H1 (cell line): ENCODE results near the gene LCLAT1. TPM values are rescaled to one million over a fixed set of nuclear protein-coding genes. Genes with fewer than 3 reads are reported as not detected.

Source experiments
- CTCF ChIA-PET: fragments of 300-600 bp; sonication (Branson Sonifier 250); formaldehyde crosslinking; loops from one replicate; lab custom pipeline; 2021; ENCODE audit not compliant: partially characterized antibody; lab: Charles Lee
- POLR2A ChIA-PET: fragments of 300-600 bp; sonication (Branson Sonifier 250); formaldehyde crosslinking; loops from one replicate; lab custom pipeline; 2021; ENCODE audit warnings: inconsistent platforms; ENCODE audit not compliant: partially characterized antibody; lab: Charles Lee
- DNase-seq, 2 experiments: peaks; one replicate each; pipeline versions ENCODE4 v3.0.0 to v3.0.0-alpha.2; 2010 to 2022; ENCODE audit warnings: low spot score in 2 of 2, low read depth in 1 of 2, mixed read lengths in 1 of 2
- FAIRE-seq: peaks from 2 replicates; lab custom pipeline; 2011; peaks lifted over from hg19 to GRCh38; lab: Jason Lieb, UNC
- H2AFZ ChIP-seq: 2 replicates; pipeline ENCODE4 v1.8.1; 2012; ENCODE audit warnings: low read length, inconsistent platforms
- H2AK5ac ChIP-seq: 2 replicates; pipeline ENCODE4 v1.6.1; 2013; ENCODE audit warnings: low read depth, low read length
- H2BK120ac ChIP-seq: replicated peaks from 2 replicates; pipeline ENCODE3; 2013; ENCODE audit warnings: low read depth, low read length, inconsistent platforms
- H2BK12ac ChIP-seq: 2 replicates; pipeline ENCODE4 v1.6.1; 2013; ENCODE audit warnings: low read depth, low read length
- H2BK15ac ChIP-seq: 2 replicates; pipeline ENCODE4 v1.6.1; 2013; ENCODE audit warnings: low read length
- H2BK20ac ChIP-seq: 2 replicates; pipeline ENCODE4 v1.6.1; 2013; ENCODE audit warnings: low read length
- H2BK5ac ChIP-seq: 2 replicates; pipeline ENCODE4 v1.6.1; 2013; ENCODE audit warnings: low read depth, low read length
- H3K14ac ChIP-seq: 2 replicates; pipeline ENCODE4 v1.6.1; 2013; ENCODE audit warnings: inconsistent platforms; ENCODE audit not compliant: insufficient read length
- H3K18ac ChIP-seq: 2 replicates; pipeline ENCODE4 v1.6.1; 2013; ENCODE audit warnings: low read length; ENCODE audit errors: extremely low read depth
- H3K23ac ChIP-seq: 2 replicates; pipeline ENCODE4 v1.6.1; 2013; ENCODE audit warnings: inconsistent platforms; ENCODE audit not compliant: insufficient read length
- H3K23me2 ChIP-seq: 2 replicates; pipeline ENCODE4 v1.6.1; 2013; ENCODE audit warnings: low read depth, low read length
- H3K27ac ChIP-seq: 2 replicates; pipeline ENCODE4 v1.6.1; 2011; ENCODE audit warnings: low read depth, low read length, inconsistent platforms
- H3K27me3 ChIP-seq, 4 experiments: replicated peaks in 1 of 4; 1 replicate in 1 of 4; 2 replicates in 3 of 4; pipeline versions ENCODE4 v1.6.1 to v1.8.1; 2011 to 2013; ENCODE audit warnings: low read length in 3 of 4, mild to moderate bottlenecking in 3 of 4, inconsistent platforms in 2 of 4, mixed read lengths in 2 of 4, moderate library complexity in 1 of 4; ENCODE audit not compliant: control insufficient read depth in 3 of 4, insufficient read depth in 3 of 4; ENCODE audit errors: extremely low read depth in 1 of 4
- H3K36me3 ChIP-seq, 4 experiments: 2 replicates each; pipeline versions ENCODE4 v1.6.1 to v1.8.1; 2011 to 2013; ENCODE audit warnings: mild to moderate bottlenecking in 4 of 4, low read length in 3 of 4, moderate library complexity in 2 of 4, control low read depth in 1 of 4, inconsistent platforms in 1 of 4; ENCODE audit not compliant: insufficient read depth in 4 of 4, control insufficient read depth in 2 of 4
- H3K4ac ChIP-seq: replicated peaks from 2 replicates; pipeline ENCODE3; 2013; ENCODE audit warnings: low read length, low read depth, mixed read lengths, inconsistent platforms; ENCODE audit not compliant: insufficient read length
- H3K4me1 ChIP-seq, 4 experiments: replicated peaks in 1 of 4; 1 replicate in 1 of 4; 2 replicates in 3 of 4; pipeline versions ENCODE4 v1.6.1 to v1.8.1; 2011 to 2013; ENCODE audit warnings: low read length in 3 of 4, inconsistent platforms in 2 of 4, mixed read lengths in 1 of 4; ENCODE audit not compliant: insufficient read depth in 4 of 4, control insufficient read depth in 3 of 4
- H3K4me2 ChIP-seq, 2 experiments: 2 replicates each; pipeline versions ENCODE4 v1.6.1 to v1.8.1; 2011 to 2013; ENCODE audit warnings: low read depth in 2 of 2, low read length in 2 of 2, control low read depth in 1 of 2, inconsistent platforms in 1 of 2, mild to moderate bottlenecking in 1 of 2; ENCODE audit not compliant: insufficient read depth in 1 of 2
- H3K4me3 ChIP-seq, 4 experiments: fragments of 200-600, 300-600 bp in 1 of 4; sonication (generic), shearing (Covaris generic), sonication (Bioruptor Twin) in 1 of 4; 2 replicates each; pipeline versions ENCODE4 v1.5.1 to v1.8.1; 2011 to 2016; ENCODE audit warnings: low read length in 4 of 4, low read depth in 3 of 4, control low read depth in 2 of 4, inconsistent platforms in 2 of 4, mild to moderate bottlenecking in 2 of 4, mixed read lengths in 1 of 4, moderate library complexity in 1 of 4; ENCODE audit not compliant: insufficient read depth in 2 of 4; ENCODE audit errors: extremely low read depth in 1 of 4
- H3K56ac ChIP-seq: replicated peaks from 2 replicates; pipeline ENCODE3; 2013; ENCODE audit warnings: low read depth, mild to moderate bottlenecking, mixed read lengths, low read length, inconsistent platforms; ENCODE audit not compliant: insufficient read length
- H3K79me1 ChIP-seq: 2 replicates; pipeline ENCODE4 v1.6.1; 2013; ENCODE audit warnings: low read depth, low read length, control low read depth
- H3K79me2 ChIP-seq, 2 experiments: 2 replicates each; pipeline versions ENCODE4 v1.6.1 to v1.8.1; 2012 to 2013; ENCODE audit warnings: low read length in 2 of 2, mild to moderate bottlenecking in 2 of 2, inconsistent platforms in 1 of 2; ENCODE audit not compliant: insufficient read depth in 2 of 2, control insufficient read depth in 1 of 2
- H3K9ac ChIP-seq, 4 experiments: replicated peaks in 1 of 4; 1 replicate in 1 of 4; 2 replicates in 3 of 4; pipeline versions ENCODE4 v1.6.1 to v1.8.1; 2011 to 2013; ENCODE audit warnings: low read depth in 3 of 4, low read length in 3 of 4, control low read depth in 2 of 4, mild to moderate bottlenecking in 2 of 4, moderate library complexity in 2 of 4, inconsistent platforms in 1 of 4; ENCODE audit errors: extremely low read depth in 1 of 4
- H3K9me3 ChIP-seq, 2 experiments: 2 replicates each; pipeline versions ENCODE4 v1.6.1 to v1.8.1; 2012 to 2013; ENCODE audit warnings: mild to moderate bottlenecking in 2 of 2, moderate library complexity in 2 of 2, control low read depth in 1 of 2, inconsistent platforms in 1 of 2, low read depth in 1 of 2, low read length in 1 of 2, mixed read lengths in 1 of 2; ENCODE audit not compliant: insufficient read depth in 2 of 2
- H4K20me1 ChIP-seq, 2 experiments: replicated peaks in 1 of 2; 2 replicates each; pipeline versions ENCODE3 to v1.8.1; 2011 to 2013; ENCODE audit warnings: inconsistent platforms in 2 of 2, low read length in 2 of 2, mild to moderate bottlenecking in 1 of 2; ENCODE audit not compliant: insufficient read depth in 2 of 2, control insufficient read depth in 1 of 2
- H4K5ac ChIP-seq: 2 replicates; pipeline ENCODE4 v1.6.1; 2013; ENCODE audit warnings: low read length, low read depth, mixed read lengths, inconsistent platforms; ENCODE audit not compliant: insufficient read length
- H4K8ac ChIP-seq: 2 replicates; pipeline ENCODE4 v1.8.0; 2013; ENCODE audit warnings: mild to moderate bottlenecking, moderate library complexity, low read length, inconsistent platforms; ENCODE audit not compliant: insufficient read depth; ENCODE audit errors: extremely low read depth
- H4K91ac ChIP-seq: replicated peaks from 2 replicates; pipeline ENCODE3; 2013; ENCODE audit warnings: low read length, mixed read lengths, inconsistent platforms; ENCODE audit not compliant: insufficient read length
- ATF3 ChIP-seq: IDR thresholded peaks from 2 replicates; pipeline ENCODE4 v1.6.1; 2011; ENCODE audit warnings: low read depth, mild to moderate bottlenecking, low read length; ENCODE audit not compliant: insufficient read depth
- BACH1 ChIP-seq: IDR thresholded peaks from 2 replicates; pipeline ENCODE4 v1.6.1; 2012; ENCODE audit warnings: low read length, improper control_type of control experiment
- EP300 ChIP-seq, 2 experiments: IDR thresholded peaks; 1 replicate in 1 of 2; 2 replicates in 1 of 2; pipeline ENCODE4 v1.6.1; 2011 to 2012; ENCODE audit warnings: low read depth in 2 of 2, low read length in 2 of 2, mild to moderate bottlenecking in 2 of 2, borderline replicate concordance in 1 of 2, inconsistent platforms in 1 of 2, moderate library complexity in 1 of 2
- FOSL1 ChIP-seq: IDR thresholded peaks from 2 replicates; pipeline ENCODE4 v1.6.1; 2011; ENCODE audit warnings: mild to moderate bottlenecking, low read depth, low read length, moderate library complexity; ENCODE audit not compliant: insufficient read depth
- KDM1A ChIP-seq: fragments of 200-600, 300-600 bp; sonication (generic); IDR thresholded peaks from 2 replicates; pipeline ENCODE4 v1.7.1; 2016; ENCODE audit warnings: mild to moderate bottlenecking, low read length, borderline replicate concordance
- POLR2A ChIP-seq, 2 experiments: IDR thresholded peaks; 1 replicate in 1 of 2; 2 replicates in 1 of 2; pipeline ENCODE4 v1.6.1; 2011; ENCODE audit warnings: low read depth in 2 of 2, low read length in 2 of 2, mild to moderate bottlenecking in 2 of 2; ENCODE audit errors: control extremely low read depth in 1 of 2
- WGBS, 2 experiments: shearing (Covaris generic) in 1 of 2; methylation state at CpG; one replicate each; pipeline versions ENCODE4 v1.1.6 to v1.1.7; 2013 to 2015; ENCODE audit warnings: low lambda C conversion rate in 2 of 2, mixed read lengths in 2 of 2, inconsistent platforms in 1 of 2, low coverage in 1 of 2, missing lambda C conversion rate in 1 of 2; ENCODE audit not compliant: insufficient replicate concordance in 2 of 2, insufficient coverage in 1 of 2, insufficient read length in 1 of 2; ENCODE audit errors: extremely low coverage in 1 of 2, missing lambda C conversion rate in 1 of 2; 5-methylcytosine and 5-hydroxymethylcytosine counted together
- polyA plus RNA-seq, 7 experiments: library from polyadenylated mRNA; depleted of rRNA in 3 of 7; stranded (reverse) in 5 of 7; unstranded in 2 of 7; fragments of >200 nt in 5 of 7; fragments of 200-250 nt in 2 of 7; gene quantifications; 1 replicate in 5 of 7; 2 replicates in 1 of 7; 4 replicates in 1 of 7; pipeline versions ENCODE4 v1.2.1 to v1.2.3, GENCODE V29; 2011 to 2013; ENCODE audit warnings: missing spikeins in 2 of 7, mixed read lengths in 2 of 7
- total RNA-seq: library from RNA; stranded (reverse); fragmentation: NEBNext Ultra II Directional; extraction: Animal tissue kit (Norgen Biotek cat#: 25700); gene quantifications from 2 replicates; pipeline ENCODE4 v1.2.1, GENCODE V29; 2021

Gene LCLAT1
- total and polyA plus RNA-seq, 2 of the 8 experiments (the other 6 are each of a cell fraction or from before 2014, with no cell fraction given), result 7.6 to 22.0 TPM

DNA sequence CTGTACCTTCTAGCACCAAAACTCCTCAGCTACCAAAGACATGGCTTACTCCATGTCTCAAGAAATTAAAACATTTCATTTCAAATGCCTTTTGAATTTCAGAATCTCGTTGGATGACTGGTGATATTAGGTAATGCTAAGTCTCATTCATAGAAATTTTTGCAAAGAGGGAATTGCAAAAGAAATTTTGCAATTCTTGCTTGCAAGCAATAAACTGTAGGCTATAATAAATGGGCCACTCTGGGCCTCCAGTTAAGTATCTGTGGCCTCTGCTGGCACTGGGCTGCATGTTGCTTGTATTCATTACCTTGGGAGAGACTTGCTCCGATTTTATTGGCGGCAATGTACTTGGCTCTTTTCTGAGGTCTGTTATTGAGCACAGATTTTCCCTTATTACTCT lies 2.8 kb upstream of the LCLAT1 start:
- Histone ChIP-seq H3K56ac (no peak overlapping the region), H2BK12ac (no peak overlapping the region), H3K4ac (no peak overlapping the region), H4K8ac (no peak overlapping the region), H3K9me3 (no peaks in the 10 kb centered on the region), H3K36me3 (no peaks in the 10 kb centered on the region), H2BK5ac (no peak overlapping the region), H4K20me1 (no peaks in the 10 kb centered on the region), H2BK15ac (no peak overlapping the region), H3K27ac (no peak overlapping the region), H3K79me1 (no peaks in the 10 kb centered on the region), H2AK5ac (no peak overlapping the region), H4K5ac (no peak overlapping the region), H4K91ac (no peak overlapping the region), H3K23me2 (peaks cover 5% of the 10 kb centered on the region; the same call in 1 of the 2 replicates), H3K23ac (no peak overlapping the region), H2AFZ (no peak overlapping the region), H3K9ac (no peak overlapping the region), H3K79me2 (peaks cover 2 to 17% of the 10 kb centered on the region in 2 experiments; a peak in 2 of 4 replicates), H3K18ac (no peak overlapping the region), H3K27me3 (peaks cover 0 to 5% (median under 1%) of the 10 kb centered on the region in 4 experiments; a peak in 3 of 7 replicates), H3K4me2 (no peak overlapping the region), H2BK20ac (no peak overlapping the region), H3K14ac (no peak overlapping the region), H2BK120ac (no peak overlapping the region), H3K4me1 (peaks cover 0 to 5% (median 3%) of the 10 kb centered on the region in 4 experiments; a peak in 5 of 7 replicates), H3K4me3 (no peak overlapping the region)
- POLR2A ChIA-PET, result no interaction called here
- FAIRE-seq (no peak), DNase-seq (no peak)
- 91% methylated on average over 3 of the region's 3 CpGs; no CpG with 5 or more reads in 1 of the 2 experiments for WGBS, 2 experiments
- CTCF ChIA-PET, result no interaction called here
- no peak for TF ChIP-seq EP300 (IDR thresholded peaks at IDR 0.05; ENCODE audit: borderline replicate concordance in 1 of 2, low read depth in 2 of 2, low read length in 2 of 2)
- TF ChIP-seq BACH1, result no peak
- no peak for TF ChIP-seq KDM1A
- no peak for TF ChIP-seq ATF3
- TF ChIP-seq POLR2A (IDR thresholded peaks at IDR 0.05; ENCODE audit: control extremely low read depth in 1 of 2, low read depth in 2 of 2, low read length in 2 of 2), result no peak
- no peak for TF ChIP-seq FOSL1
